Measurements from ENCODE around the gene TEP1. TPM values are rescaled to one million over a fixed set of nuclear protein-coding genes. Genes with fewer than 3 reads are reported as not detected.

TEP1 gene
- total RNA-seq, 1 experiment from 2014 or later: 17.1 TPM

DNA sequence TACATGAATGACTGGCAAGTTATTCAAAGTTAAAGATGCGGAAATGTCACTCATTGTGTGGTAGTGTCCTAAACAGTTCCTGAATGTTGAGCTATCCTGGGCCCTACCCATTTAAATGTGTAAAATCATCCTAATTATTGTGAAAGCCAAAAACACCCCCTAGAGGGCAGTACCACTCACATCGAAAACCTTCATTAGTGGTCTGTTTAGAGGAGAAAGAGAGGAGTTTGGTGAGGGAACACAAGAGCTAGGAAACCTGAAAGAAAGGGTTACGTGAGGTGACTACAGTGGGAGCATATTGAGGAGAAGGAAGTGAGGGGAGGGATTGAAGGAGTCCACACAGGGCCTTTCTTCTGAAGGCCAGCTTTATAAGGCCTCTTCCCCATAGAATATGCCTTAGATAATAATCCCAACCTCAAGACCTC is 2.5 kb upstream of the TEP1 start:
- H3K27me3 ChIP-seq (ENCODE audit: control insufficient read depth, insufficient read depth, low read length): no peaks in the 10 kb centered on the region
- DNase-seq (ENCODE audit: low read depth, low spot score) (no peak), ATAC-seq (0 out of 2 replicates have a peak, but pooled peaks have one; percentile 41)
- BruUV-seq (replicated peaks): no TSS peak
- peaks cover 9% of the 10 kb centered on the region for H3K4me1 ChIP-seq (ENCODE audit: control insufficient read depth, insufficient read depth, low read length)
- ChIA-PET CTCF (interaction anchor here (0.6 to 1.2 kb wide), 2 partner anchors 18 to 83 kb away, joined by 3 read pairs; no protein-coding TSS in a partner anchor), POLR2A (no interaction called here)
- in situ Hi-C loops (cut with HindIII; ENCODE audit: low pct_unique_long_range_greater_than_20kb, low sequenced_read_pairs): no loop called here
- no peak overlapping the region for H3K27ac ChIP-seq (ENCODE audit: low read length)
- TF ChIP-seq CTCF (IDR thresholded peaks at IDR 0.05) (peak; percentile 69), SIN3A (IDR thresholded peaks at IDR 0.05; ENCODE audit: borderline replicate concordance, insufficient read depth, low read depth, low read length) (no peak), TCF7L2 (IDR thresholded peaks at IDR 0.05; ENCODE audit: low read depth, low read length) (no peak)
- H3K4me3 ChIP-seq (ENCODE audit: low read depth in 2 of 2, low read length in 2 of 2): no peak overlapping the region
- intact Hi-C loops (cut with micrococcal nuclease; ENCODE audit: unreplicated experiment): no loop called here
- no peaks in the 10 kb centered on the region for H3K9me3 ChIP-seq (ENCODE audit: control insufficient read depth, insufficient read depth, low read depth, low read length)
- H3K36me3 ChIP-seq (ENCODE audit: control insufficient read depth, insufficient read depth, low read length): no peaks in the 10 kb centered on the region; the same call in 1 of the 2 replicates

GRCh38 chr14:20413744-20414082 is 412 bp upstream of the TEP1 start:
- intact Hi-C loops (cut with micrococcal nuclease; ENCODE audit: unreplicated experiment): no loop called here
- Histone ChIP-seq H3K27ac (ENCODE audit: low read length) (peak overlapping the region; percentile 91), H3K9me3 (ENCODE audit: control insufficient read depth, insufficient read depth, low read depth, low read length) (no peaks in the 10 kb centered on the region), H3K4me1 (ENCODE audit: control insufficient read depth, insufficient read depth, low read length) (peaks cover 9% of the 10 kb centered on the region), H3K4me3 (ENCODE audit: low read depth in 2 of 2, low read length in 2 of 2) (peak overlapping the region; percentile 86 to 87), H3K27me3 (ENCODE audit: control insufficient read depth, insufficient read depth, low read length) (no peaks in the 10 kb centered on the region), H3K36me3 (ENCODE audit: control insufficient read depth, insufficient read depth, low read length) (no peaks in the 10 kb centered on the region; the same call in 1 of the 2 replicates)
- BruUV-seq (replicated peaks): no TSS peak
- DNase-seq (ENCODE audit: low read depth, low spot score) (no peak), ATAC-seq (peak; percentile 56; the same call in 1 of the 2 replicates)
- ChIA-PET CTCF (no interaction called here), POLR2A (no interaction called here)
- no peak for TF ChIP-seq CTCF (IDR thresholded peaks at IDR 0.05)
- no peak for TF ChIP-seq POLR2AphosphoS5 (IDR thresholded peaks at IDR 0.05; ENCODE audit: low read depth, low read length)
- TF ChIP-seq, protein P1, sequence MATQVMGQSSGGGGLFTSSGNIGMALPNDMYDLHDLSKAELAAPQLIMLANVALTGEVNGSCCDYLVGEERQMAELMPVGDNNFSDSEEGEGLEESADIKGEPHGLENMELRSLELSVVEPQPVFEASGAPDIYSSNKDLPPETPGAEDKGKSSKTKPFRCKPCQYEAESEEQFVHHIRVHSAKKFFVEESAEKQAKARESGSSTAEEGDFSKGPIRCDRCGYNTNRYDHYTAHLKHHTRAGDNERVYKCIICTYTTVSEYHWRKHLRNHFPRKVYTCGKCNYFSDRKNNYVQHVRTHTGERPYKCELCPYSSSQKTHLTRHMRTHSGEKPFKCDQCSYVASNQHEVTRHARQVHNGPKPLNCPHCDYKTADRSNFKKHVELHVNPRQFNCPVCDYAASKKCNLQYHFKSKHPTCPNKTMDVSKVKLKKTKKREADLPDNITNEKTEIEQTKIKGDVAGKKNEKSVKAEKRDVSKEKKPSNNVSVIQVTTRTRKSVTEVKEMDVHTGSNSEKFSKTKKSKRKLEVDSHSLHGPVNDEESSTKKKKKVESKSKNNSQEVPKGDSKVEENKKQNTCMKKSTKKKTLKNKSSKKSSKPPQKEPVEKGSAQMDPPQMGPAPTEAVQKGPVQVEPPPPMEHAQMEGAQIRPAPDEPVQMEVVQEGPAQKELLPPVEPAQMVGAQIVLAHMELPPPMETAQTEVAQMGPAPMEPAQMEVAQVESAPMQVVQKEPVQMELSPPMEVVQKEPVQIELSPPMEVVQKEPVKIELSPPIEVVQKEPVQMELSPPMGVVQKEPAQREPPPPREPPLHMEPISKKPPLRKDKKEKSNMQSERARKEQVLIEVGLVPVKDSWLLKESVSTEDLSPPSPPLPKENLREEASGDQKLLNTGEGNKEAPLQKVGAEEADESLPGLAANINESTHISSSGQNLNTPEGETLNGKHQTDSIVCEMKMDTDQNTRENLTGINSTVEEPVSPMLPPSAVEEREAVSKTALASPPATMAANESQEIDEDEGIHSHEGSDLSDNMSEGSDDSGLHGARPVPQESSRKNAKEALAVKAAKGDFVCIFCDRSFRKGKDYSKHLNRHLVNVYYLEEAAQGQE (IDR thresholded peaks at IDR 0.05; ENCODE audit: insufficient read depth in 1 of 2, low read depth in 2 of 2, low read length in 1 of 2): no peak
- no peak for TF ChIP-seq TCF7L2 (IDR thresholded peaks at IDR 0.05; ENCODE audit: low read depth, low read length)
- TF ChIP-seq SIN3A (IDR thresholded peaks at IDR 0.05; ENCODE audit: borderline replicate concordance, insufficient read depth, low read depth, low read length): no peak
- in situ Hi-C loops (cut with HindIII; ENCODE audit: low pct_unique_long_range_greater_than_20kb, low sequenced_read_pairs): no loop called here
